HG03469 (cell line): ENCODE measurements around the gene RMND5B.
"Not testable (repeated sequence)": the region's sequence is repeated elsewhere in the genome, so short reads cannot be mapped to it uniquely, and the experiment has no call there.

ENCODE experiments used
- ATAC-seq: cut with Tn5 transposase; IDR thresholded peaks from one replicate; pipeline ENCODE4 v1.9.1; 2021; ENCODE audit warnings: mild to moderate bottlenecking, moderate library complexity, moderate number of reproducible peaks; ENCODE audit not compliant: unreplicated experiment

RMND5B gene

GRCh38 chr5:178130576-178131445 lies at the start of gene RMND5B:
TSS of gene RMND5B (plus strand) at chr5:178131014. CDS start at chr5:178138120, 7,106 bp downstream.
- peak; percentile 71 for ATAC-seq

- no peak for ATAC-seq
These were observed 49.1 kb upstream of the RMND5B start for GRCh38 chr5:178081571-178082243.

- ATAC-seq: no peak
These were observed 46.9 kb upstream of the RMND5B start for GRCh38 chr5:178083922-178084321.

- ATAC-seq: no peak
These were observed 45.5 kb upstream of the RMND5B start for GRCh38 chr5:178085316-178085715.

- no peak for ATAC-seq
These were observed 44.5 kb upstream of the RMND5B start for GRCh38 chr5:178086266-178086665.

- not testable (repeated sequence) for ATAC-seq
These were observed 43.6 kb upstream of the RMND5B start for GRCh38 chr5:178087199-178087598.

- ATAC-seq: no peak
These were observed 40.0 kb upstream of the RMND5B start for GRCh38 chr5:178090856-178091255.

GRCh38 chr5:178093134-178093533 lies 37.7 kb upstream of the RMND5B start:
- no peak for ATAC-seq

- no peak for ATAC-seq
These were observed 36.5 kb upstream of the RMND5B start for GRCh38 chr5:178094345-178094744.

GRCh38 chr5:178098685-178099084 lies 32.1 kb upstream of the RMND5B start:
- ATAC-seq: no peak

GRCh38 chr5:178103612-178104011 lies 27.2 kb upstream of the RMND5B start:
- no peak for ATAC-seq

GRCh38 chr5:178104492-178104891 lies 26.3 kb upstream of the RMND5B start:
- ATAC-seq: no peak

GRCh38 chr5:178106086-178106485 lies 24.7 kb upstream of the RMND5B start:
- no peak for ATAC-seq

- no peak for ATAC-seq
These were observed 24.1 kb upstream of the RMND5B start for GRCh38 chr5:178106556-178107239.

- ATAC-seq: no peak
These were observed 23.0 kb upstream of the RMND5B start for GRCh38 chr5:178107756-178108310.

- ATAC-seq: no peak
These were observed 22.4 kb upstream of the RMND5B start for GRCh38 chr5:178108446-178108845.

GRCh38 chr5:178108966-178109365 lies 21.8 kb upstream of the RMND5B start:
- ATAC-seq: no peak

GRCh38 chr5:178110511-178110910 lies 20.3 kb upstream of the RMND5B start:
- ATAC-seq: no peak

GRCh38 chr5:178111925-178112324 lies 18.9 kb upstream of the RMND5B start:
- ATAC-seq: no peak

- no peak for ATAC-seq
These were observed 18.3 kb upstream of the RMND5B start for GRCh38 chr5:178112545-178112944.

GRCh38 chr5:178113141-178113787 lies 17.6 kb upstream of the RMND5B start, which contains the start of gene N4BP3:
TSS of gene N4BP3 (plus strand) at chr5:178113532. CDS start at chr5:178119584, 6,052 bp downstream.
- peak; percentile 31 for ATAC-seq
